ENCODE results near the gene ATP5ME. TPM values are rescaled to one million over a fixed set of nuclear protein-coding genes. Genes with fewer than 3 reads are reported as not detected.
"Not testable (repeated sequence)": the region's sequence is repeated elsewhere in the genome, so short reads cannot be mapped to it uniquely, and the experiment has no call there.

The ATP5ME gene
- total RNA-seq, 1 donor from 2014 or later, result 148 TPM

DNA sequence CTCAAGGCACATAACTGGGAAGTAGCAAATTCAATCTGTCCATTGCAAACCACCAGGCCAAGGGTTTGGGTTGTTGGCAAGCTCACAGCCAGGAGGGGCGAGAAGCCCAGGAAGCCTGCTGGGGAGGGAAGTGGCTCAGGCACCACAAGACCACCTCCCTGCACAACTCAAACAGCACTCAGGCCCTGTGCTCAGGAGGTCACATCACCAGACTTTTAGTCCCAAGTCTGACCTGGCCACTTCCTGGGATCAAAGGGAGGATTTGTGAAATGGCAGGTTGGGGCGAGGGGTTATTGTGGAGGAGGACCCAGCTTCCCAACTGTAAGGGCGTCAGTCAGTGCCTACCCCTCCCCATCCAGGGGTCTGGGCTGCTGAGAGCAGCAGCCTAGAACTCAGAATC is 2.3 kb downstream of the ATP5ME start:
- DNase-seq (ENCODE audit: extremely low read depth, low read depth, low spot score), result no peak

DNA sequence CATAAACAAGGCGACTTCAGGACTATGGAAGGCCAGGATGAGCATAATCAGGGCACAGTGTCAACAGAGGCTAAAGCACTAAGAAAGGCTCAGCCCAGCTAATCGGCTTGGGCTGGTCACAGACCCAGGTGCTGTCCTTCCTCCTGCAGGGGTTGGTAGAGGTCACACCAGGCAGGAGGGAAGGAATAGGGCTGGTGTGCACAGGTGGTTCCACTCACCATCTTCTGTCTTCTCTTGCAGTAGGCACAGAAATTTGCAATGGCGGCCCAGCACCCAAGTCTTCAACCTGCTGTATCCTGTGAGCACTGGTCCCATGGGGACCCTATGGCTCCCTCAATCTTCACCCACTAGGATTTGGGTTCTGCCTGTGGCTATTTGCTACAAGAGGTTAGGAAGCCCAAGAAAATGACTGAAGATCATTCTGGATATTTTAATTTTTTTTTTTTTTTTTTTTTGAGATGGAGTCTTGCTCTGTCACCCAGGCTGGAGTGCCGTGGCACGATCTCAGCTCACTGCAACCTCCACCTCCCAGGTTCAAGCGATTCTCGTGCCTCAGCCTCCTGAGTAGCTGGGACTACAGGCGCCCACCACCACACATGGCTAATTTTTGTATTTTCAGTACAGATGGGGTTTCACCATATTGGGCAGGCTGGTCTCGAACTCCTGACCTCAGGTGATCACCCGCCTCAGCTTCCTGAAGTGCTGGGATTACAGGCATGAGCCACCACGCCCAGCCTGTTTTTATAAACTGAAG is 4.1 kb downstream of the ATP5ME start:
- not testable (repeated sequence) for DNase-seq (ENCODE audit: extremely low read depth, low read depth, low spot score)

DNA sequence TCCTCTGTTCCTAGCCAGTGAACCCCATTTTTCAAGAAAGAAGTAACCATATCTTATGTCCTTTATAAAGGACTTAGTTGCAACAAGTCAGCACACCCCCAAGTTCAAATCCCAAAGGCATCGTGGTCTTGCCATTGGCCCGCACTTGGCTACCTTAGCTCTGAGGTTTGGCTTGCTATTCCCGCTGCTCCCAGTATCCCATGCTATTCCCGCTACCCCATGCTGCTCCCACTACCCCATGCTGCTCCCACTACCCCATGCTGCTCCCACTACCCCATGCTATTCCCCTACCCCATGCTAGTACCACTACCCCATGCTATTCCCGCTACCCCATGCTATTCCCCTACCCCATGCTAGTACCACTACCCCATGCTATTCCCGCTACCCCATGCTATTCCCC is 5.9 kb downstream of the ATP5ME start:
- DNase-seq (ENCODE audit: extremely low read depth, low read depth, low spot score), result not testable (repeated sequence)

DNA sequence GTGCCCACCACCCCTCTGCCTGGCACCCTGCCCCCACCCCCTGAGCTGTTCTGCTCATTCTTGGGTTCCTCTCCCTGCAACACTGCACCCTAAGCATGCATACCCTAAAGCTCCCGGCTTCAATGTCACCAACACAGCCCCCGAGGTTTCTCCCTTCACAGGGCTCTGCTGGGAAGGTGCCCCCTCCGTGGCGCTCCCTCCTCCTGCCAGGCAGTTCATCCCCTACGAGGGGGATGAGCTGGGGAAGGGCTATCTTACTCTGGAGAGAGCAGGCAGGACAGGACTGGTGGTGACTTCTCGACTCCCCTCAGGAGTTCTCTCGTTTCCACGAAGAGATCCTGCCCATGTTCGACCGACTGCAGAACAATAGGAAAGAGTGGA is 6.5 kb downstream of the ATP5ME start:
- no peak for DNase-seq (ENCODE audit: extremely low read depth, low read depth, low spot score)

DNA sequence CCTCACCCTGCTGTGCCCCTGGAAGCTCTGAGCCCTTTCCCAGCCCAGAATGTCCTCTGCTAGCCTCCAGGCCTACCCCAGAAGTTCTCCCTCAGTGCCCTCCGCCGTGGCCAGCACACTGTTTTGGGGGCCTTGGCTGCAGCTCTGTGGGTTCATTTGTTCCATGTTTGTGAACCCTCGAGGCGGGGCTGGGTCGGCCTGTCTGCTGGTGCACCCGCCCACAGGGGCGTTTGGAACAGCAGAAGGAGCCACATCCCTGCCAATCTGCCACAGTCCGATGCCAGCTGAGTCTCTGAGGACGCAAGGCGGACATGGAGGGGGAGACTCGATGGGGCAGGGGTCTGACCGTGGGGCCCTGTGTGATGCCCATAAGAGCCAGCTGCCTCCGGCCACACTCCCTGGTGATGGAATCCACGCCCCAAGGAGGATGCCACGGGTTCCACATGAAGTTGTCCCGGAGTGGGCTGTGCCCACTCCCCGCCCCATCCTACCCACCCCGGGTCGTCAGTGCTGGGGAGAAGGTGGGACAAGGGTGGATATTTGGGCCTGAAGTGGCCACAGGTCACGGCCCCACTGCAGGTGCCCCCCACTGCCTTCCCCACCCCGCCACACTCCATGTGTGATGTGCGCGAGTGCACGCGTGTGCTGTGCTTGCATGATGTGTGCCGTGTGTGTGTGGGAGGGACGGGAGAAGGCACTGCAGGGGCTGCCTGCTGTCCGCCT is 7.1 kb downstream of the ATP5ME start:
- no peak for DNase-seq (ENCODE audit: extremely low read depth, low read depth, low spot score)

DNA sequence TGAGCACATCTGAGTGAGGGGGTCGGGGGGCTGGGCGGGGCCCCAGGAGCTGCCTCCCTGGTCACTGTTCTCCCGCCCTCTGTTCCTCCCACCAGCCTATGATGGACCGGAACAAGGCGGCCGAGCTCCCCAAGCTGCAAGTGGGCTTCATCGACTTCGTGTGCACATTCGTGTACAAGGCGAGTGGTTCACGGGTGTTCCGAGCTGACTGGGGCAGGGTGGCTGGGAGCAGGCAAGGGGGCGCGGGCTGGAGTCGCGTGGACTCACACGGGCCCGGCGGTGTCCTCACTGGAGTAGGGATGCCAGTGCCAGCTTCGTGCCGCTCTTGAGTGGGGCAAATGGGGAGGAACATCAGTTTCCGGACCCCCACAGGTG is 7.7 kb downstream of the ATP5ME start:
- DNase-seq (ENCODE audit: extremely low read depth, low read depth, low spot score), result no peak

DNA sequence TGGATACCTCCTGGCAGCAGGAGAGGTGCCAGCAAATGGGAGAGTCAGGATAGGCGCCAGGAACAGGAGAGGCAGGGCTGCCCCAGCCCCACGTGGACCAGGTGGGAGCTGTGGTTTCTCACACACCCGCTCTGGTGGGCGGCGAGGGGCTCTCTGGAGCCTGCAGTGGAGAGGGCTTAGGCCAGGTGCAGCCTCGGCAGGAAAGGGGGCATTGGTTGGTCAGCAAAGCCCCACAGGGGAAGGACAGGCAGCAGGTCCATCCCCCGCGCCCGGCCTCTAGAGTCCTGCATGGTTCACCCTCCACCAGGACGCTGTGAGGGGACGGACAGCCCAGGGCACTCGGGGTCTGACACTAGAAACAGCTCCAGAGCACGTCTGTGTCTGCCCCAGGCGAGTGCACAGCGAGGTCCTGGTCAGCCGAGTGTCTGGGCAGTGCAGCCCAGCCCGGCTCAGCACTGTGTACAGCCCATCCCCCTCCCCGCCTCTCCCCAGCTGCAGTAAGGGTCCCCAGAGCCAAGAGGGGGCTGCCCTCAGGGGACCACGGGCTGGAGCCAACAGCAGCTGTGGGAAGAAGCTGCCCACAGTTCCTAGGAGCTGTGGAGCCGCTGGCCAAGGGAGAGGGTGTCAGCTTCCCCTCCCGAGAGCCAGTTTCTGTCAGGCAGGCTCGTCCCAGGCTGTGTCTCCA is 8.2 kb downstream of the ATP5ME start:
- DNase-seq (ENCODE audit: extremely low read depth, low read depth, low spot score), result no peak

DNA sequence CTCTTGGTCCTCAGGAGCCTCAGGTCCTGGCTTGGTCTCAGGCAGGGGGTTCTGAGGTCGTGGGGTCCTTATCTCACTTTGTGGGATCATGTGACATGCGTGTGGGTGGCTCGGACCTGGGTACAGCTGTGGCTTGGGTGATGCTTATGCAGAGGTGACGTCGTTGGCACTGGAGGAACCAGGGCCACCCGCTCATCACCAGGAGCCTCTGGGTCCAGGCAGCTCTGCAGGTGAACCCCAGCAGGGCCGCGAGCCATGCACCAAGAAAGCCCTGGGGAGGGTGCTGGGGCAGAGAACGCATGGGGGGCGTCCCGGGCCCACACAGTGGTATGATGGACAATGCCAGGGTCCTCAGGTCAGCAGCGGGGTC is 8.7 kb downstream of the ATP5ME start:
- DNase-seq (ENCODE audit: extremely low read depth, low read depth, low spot score), result no peak

DNA sequence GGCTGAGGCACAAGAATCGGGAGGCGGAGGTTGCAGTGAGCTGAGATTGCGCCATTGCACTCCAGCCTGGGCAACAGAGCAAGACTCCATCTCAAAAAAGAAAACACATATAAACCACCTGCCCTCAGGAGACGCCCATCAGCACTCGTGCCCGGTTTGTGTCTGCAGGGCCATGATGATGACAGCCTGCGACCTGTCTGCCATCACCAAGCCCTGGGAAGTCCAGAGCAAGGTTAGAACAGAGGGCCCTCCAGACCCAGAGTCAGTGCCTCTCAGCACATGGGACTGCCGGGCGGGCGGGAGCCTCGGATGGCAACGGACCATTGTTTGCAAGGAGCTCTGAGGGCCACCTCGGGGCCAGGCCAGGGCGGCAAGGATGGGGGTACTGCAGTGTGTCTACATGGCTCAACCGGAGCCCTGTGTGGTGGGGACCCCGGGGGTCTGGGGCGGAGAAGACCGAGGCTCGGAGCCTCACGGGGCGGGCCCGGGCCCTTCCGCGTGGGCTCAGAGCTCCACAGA is 9.3 kb downstream of the ATP5ME start:
- no peak for DNase-seq (ENCODE audit: extremely low read depth, low read depth, low spot score)

DNA sequence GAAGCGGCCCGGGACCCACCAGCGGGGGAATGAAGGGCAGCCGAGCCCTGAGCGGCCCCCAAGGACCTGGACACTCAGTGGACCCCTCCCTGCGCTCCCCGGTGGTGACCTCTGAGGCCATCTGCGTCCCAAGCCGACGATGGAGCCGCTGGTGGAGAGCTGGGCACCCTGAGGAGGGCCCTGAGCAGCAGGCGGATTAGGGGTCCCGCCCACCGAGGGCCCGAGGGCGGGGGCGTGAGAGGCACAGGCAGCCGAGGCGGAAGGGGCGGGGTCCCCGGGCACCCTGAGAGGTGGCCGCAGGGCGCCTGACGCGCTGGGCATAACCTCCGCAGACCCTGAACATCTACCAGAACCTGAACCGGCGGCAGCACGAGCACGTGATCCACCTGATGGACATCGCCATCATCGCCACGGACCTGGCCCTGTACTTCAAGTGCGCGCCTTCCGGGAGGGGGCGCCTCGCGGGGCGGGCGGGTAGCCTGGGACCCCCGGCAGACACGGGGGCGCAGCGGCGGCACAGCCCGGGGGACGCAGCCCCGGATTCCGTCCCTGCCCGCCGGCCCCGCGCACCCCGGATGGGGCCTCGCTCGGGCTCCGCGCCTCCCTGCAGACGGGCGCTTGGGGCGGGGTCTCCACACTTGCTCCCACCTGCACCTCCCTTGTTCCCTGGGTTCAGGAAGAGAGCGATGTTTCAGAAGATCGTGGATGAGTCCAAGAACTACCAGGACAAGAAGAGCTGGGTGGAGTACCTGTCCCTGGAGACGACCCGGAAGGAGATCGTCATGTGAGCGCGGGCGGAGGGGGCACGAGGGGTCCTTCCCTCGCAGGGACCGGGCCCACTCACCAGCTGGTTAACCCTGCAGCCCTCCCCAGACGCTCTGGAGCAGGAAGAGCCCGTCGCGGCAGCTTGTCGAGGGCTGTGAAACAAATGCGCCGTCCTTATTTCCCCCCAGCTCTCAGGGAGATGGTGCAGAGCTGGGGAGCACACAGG is 10.3 kb downstream of the ATP5ME start:
- DNase-seq (ENCODE audit: extremely low read depth, low read depth, low spot score), result no peak

DNA sequence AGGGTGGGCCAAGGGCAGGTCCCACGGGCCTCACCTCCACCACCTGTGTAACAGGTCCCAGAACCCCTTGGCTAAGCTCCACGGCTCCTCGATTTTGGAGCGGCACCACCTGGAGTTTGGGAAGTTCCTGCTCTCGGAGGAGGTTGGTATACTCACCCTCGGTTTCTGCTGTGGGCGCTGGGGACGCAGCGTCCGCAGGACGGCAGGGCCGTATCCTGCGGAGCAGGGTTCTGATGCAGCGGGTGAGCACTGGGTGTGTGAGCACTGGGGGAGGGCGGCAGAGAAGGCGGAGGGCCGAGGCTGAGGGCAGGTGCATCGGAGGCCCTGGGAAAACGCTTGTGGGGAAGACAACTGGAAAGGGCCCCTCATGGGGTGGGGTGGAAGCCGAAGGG is 11.0 kb downstream of the ATP5ME start:
- DNase-seq (ENCODE audit: extremely low read depth, low read depth, low spot score), result no peak

DNA sequence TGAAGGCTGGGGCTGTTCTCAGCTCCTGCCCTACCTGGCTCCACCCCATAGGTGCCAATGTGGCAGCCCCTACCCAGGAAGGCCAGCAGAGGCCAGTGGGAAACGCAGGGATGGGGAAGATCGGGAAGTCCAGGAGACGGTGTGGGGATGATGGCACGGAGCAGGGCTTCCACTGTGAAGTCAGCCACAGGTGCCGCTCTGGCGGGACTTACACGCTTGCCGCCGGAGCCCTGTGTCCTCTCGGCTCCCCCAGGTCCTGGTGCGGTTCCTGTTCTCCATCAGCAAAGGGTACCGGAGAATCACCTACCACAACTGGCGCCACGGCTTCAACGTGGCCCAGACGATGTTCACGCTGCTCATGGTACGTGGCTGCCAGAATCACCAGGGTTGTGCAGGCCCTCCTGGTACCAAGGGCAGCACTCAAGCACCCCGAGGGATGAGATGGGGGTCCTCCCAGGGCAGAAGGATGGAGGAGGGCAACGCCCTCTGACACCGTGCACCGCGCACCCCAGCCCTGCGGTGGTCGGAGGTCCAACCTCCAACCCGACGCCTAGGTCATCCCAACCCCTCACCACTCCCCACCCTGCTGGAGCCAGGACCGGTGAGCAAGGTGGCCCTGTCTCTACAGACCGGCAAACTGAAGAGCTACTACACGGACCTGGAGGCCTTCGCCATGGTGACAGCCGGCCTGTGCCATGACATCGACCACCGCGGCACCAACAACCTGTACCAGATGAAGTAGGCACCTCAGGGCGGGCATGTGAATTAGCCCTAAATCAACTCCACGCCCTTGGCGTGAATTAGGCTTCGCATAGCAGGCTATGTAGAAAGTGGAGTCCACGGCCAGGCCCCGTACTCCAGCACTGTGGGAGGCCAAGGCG is 12.0 kb downstream of the ATP5ME start:
- DNase-seq (ENCODE audit: extremely low read depth, low read depth, low spot score), result no peak

DNA sequence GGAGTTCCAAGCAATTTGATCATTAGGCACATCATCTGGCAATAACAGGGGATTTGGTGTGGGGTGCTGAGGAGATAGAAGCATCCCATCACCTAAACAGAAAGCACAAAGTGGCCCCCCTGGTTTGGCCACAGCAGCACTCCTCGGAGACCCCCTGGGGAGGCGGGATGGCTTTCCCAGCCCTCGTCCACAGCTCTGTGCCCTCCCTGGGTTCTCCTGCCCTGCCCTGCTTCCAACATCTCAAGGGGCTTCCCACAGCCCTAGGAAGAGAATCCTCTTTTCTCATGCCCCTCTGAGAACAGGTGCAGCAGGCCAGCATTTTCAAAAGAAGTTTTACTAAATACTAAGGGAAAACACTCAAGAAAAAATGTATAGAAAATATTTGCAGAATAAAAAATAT is 12.8 kb downstream of the ATP5ME start:
- DNase-seq (ENCODE audit: extremely low read depth, low read depth, low spot score), result no peak

DNA sequence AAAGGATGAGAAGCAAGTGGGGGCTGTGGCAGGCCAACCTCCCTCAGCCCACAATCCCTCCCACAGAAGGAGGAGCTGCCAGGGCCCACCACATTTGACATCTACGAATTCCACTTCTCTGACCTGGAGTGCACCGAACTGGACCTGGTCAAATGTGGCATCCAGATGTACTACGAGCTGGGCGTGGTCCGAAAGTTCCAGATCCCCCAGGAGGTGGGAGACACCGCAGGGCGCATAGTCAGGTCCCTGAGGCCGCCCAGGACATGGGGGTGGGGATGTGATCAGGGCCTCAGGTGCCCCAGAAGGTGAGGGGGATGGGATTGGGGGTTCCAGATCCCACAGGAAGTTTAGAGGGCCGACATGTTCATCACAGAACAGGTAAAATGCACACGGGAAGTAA is 13.7 kb downstream of the ATP5ME start:
- no peak for DNase-seq (ENCODE audit: extremely low read depth, low read depth, low spot score)

DNA sequence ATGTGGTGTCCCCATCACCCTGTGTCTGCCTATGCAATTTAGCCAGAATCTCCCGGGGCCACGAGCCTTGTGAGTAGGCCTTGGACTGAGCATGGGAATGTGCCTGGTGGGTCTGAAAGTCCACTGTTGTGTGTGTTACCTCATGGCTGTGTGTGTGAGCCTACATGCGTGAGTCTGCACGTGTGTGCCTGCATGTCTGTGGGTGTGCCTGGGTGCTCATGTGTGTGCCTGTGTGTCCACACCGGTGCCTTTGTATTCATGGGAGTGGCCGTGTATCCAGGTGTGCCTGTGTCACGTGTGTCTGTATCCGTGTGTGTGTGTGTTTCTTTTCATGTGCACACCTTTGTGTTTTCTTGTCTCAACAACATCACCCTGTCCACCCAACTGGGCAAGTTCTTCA is 14.2 kb downstream of the ATP5ME start:
- no peak for DNase-seq (ENCODE audit: extremely low read depth, low read depth, low spot score)

DNA sequence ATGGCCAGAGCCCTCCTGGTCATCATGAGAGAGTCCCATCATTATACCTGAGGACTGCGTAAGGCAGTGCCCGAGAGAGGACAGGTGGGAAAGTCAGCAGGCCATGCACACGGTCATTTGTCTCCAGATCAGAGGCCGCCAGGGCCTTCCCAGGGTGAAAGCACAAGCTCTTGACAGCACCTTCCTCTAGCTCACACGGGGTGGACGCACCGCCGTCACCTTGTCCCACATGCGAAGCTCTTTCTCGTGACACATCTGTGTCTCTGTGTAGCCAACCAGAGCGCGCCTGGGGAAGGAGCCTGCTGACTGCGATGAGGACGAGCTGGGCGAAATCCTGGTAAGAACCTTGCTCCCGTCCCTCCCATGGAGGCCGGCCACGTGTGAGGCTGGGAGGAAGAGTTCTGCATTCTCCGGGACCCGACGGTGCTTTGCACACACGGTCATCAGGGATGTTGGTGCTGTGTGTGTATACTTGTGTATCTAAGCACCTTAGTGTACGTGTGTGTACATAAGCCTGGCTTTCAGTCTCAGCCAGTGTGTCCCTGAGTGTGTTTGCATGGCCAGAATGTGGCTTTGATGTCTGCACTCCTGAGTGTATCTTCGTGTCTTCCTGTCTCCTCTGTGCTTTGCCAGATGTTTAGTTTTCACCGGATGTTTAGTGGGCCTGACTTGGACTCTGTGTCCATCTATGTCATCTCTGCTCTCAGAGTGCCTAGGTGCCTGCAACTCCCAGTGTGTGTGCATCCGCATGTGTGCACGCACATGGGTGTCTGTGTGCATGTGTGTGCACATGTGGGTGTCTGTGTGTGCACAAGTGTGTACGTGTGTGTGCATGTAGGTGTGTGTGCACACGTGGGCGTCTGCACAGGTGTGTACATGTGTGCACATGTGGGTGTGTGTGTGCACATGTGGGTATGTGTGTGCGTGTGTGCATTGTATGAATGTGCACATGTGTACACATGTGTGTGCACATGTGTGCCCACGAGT is 15.1 kb downstream of the ATP5ME start:
- no peak for DNase-seq (ENCODE audit: extremely low read depth, low read depth, low spot score)

DNA sequence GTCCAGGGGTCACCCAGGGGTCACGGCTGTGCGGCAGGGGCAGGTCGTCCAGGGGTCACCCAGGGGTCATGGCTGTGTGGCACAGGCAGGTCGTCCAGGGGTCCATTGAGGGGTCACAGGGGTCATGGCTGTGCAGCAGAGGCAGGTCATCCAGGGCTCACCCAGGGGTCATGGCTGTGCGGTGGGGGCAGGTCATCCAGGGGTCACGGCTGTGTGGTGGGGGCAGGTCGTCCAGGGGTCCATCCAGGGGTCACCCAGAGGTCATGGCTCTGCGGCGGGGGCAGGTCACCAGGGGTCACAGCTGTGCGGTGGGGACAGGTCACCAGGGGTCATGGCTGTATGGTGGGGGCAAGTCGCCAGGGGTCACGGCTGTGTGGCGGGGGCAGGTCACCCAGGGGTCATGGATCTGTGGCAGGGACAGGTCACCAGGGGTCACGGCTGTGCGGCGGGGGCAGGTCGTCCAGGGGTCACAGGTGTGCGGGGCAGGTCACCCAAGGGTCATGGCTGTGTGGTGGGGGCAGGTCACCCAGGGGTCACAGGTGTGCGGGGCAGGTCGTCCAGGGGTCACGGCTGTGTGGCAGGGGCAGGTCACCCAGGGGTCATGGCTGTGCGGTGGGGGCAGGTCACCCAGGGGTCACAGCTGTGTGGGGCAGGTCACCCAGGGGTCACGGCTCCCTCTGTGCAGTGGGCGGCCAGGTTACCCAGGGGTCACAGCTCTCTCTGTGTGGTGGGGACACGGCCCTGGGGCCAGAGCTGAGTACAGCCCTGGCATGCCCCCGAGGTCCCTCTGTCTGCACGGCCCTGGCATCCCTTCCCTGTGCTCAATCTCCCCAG is 16.0 kb downstream of the ATP5ME start:
- DNase-seq (ENCODE audit: extremely low read depth, low read depth, low spot score), result no peak
